Left kidney (tissue), 2 donors: ENCODE results near the gene KLHDC10. TPM values are rescaled to one million over a fixed set of nuclear protein-coding genes. Genes with fewer than 3 reads are reported as not detected.
"Not testable (repeated sequence)": the region's sequence is repeated elsewhere in the genome, so short reads cannot be mapped to it uniquely, and the experiment has no call there.

Experiments
- DNase-seq: peaks from one replicate; pipeline ENCODE4 v3.0.0-alpha.2; 2013
- polyA plus RNA-seq: library from polyadenylated mRNA; unstranded; fragments of 120-200 nt; gene quantifications from one replicate; pipeline ENCODE4 v1.2.1, GENCODE V29; 2013; ENCODE audit not compliant: insufficient read length

Gene KLHDC10
- polyA plus RNA-seq, 1 donor = 63.9 TPM

- DNase-seq = no peak
Measured at GRCh38 chr7:130114374-130114773, 44.0 kb downstream of the KLHDC10 start.

GRCh38 chr7:130114776-130115175 lies 44.4 kb downstream of the KLHDC10 start:
- DNase-seq = no peak

GRCh38 chr7:130118294-130118693 lies 48.0 kb downstream of the KLHDC10 start:
- DNase-seq = no peak

GRCh38 chr7:130118801-130119200 lies 48.5 kb downstream of the KLHDC10 start:
- DNase-seq = no peak

DNA sequence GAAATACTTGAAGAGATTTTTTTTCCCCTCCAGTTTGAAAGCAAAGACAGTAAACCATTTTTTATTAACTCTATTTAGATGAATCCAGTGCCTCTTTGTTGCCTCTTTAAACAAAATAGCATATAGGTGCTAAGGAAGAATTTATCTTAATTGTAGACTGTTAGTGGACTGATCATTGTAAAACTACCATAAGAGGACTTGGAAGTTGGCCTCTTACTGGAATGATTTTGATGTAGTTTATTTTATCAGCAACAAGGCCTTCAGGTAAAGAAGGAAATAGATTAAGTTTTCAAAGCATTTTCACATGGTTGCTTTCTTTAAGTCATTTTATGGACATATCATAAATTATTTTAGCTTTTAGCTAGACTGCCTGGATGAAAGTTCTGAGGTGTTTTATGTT lies 53.2 kb downstream of the KLHDC10 start:
- no peak for DNase-seq

GRCh38 chr7:130124711-130125110 lies 54.4 kb downstream of the KLHDC10 start:
- no peak for DNase-seq

GRCh38 chr7:130126840-130127239 lies 56.5 kb downstream of the KLHDC10 start:
- DNase-seq = not testable (repeated sequence)

DNA sequence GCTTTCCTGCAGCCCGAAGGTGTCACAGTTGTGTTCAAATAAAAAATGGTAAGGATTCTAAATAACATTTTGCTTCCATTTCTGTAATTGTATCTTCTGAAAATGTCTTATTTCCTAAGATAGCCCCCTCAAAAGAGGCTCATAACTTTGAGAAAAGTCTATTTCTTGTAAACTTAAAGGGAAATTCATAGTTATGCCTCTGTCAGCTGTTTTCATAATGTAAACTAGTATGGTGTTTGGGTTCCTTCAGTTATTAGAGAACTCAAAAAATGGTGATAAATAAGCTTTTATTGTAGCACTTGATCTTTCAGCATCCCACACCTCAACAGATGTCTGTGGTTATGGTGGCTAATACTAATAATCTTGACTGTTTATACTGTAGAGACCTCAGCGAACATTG lies 57.1 kb downstream of the KLHDC10 start:
- DNase-seq = no peak

DNA sequence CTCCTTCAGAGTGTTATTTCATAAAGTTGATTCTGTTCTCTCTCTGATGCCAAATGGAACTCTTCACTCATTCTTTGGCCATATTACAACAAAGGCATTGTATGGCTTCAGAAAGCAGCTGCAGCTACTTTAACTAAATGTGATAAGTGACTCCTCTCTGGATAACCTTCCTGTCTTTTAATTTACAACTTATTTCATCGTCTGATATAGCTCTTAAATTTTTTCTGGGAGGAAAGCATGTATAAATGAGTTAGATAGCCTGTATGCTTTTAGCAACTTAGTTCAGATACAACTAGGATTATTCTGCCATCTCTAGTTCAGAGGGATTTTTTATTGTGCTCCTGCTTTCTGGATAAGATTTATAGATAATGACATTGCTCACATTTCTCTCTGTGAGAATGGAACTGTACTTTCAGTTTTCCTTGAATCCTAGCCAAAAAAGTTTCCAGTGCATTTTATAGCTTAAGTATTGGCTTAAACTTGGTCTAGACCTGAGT lies 57.5 kb downstream of the KLHDC10 start:
- peak; percentile 58 for DNase-seq

- no peak for DNase-seq
Measured at GRCh38 chr7:130129011-130129411, 58.7 kb downstream of the KLHDC10 start.

GRCh38 chr7:130131191-130131834 lies 61.0 kb downstream of the KLHDC10 start:
- DNase-seq = no peak

DNA sequence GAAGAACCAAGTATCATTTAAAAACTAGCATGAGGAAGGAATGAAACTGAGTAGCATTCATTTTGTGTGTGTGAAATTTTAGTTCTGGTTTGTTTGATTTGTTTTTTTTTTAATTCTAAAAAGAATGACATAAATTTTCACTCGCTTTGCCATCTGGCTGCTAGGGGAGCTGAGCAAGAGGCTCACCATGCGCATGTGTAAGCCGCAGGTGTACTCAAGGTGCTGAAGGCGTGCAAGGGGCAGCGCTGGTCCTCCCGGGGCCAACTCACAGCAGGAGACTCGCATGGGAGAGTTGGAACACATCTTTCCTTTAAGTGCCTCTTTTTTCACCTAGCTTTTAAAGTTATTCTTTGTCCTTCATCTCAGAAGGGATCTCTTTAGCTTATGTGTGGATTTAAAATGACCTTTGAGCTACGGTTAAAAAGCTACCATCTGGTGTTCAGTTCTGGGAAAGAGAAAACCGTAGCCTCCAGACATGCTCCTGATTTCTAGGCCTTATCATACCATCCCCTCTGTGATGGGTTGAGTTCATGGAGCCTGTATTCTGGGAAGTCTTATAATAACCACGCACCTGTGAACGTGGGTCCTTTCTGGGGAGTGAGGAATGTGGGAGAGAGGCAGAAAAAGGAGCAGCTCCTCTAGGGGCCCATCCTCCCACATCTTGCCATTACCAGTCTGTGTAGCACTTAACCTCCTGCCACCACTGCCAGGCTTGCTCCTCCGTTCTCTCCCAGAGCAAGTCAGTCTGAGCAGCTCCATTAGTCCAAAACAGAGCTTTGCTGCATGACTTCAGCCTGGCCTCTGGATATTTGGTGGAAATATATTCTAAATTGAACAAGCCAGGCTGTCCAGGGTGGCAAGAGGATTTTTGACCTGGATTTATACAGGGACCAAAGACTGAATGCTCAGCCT lies 61.9 kb downstream of the KLHDC10 start:
- no peak for DNase-seq

DNA sequence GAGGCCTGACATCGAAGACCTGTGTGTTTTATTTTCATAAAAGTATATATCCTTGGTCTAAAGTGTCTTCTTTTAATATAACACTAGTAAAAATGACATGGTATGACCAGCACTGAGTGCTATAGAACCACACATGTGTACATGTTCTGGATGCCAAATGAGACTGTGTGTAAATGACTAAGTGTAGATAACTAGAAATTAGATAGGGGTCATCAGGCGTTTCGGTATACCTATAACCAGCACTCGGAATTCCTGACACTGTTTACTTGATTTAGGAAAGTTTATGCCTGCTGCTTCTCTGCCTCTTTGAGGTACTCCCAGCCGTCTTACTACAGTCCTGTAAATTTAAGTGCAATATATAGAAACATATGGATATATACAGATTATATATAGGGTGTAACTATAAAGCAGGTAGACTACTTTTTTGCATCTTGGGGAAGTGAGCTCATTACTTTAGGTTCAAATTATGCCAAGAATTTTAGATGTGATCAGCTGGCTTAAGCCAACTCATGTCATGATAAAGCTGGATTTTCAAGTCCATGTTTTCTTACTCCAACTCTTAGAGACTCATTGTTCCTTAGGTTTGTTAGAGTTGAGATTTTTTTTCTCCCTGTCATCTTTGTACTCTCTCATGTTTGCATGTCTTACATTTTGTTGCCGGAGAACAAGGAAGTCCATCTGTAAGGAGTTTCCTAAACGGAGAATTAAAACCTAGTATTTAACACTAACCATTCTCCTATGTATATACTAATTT lies 62.9 kb downstream of the KLHDC10 start:
- no peak for DNase-seq

DNA sequence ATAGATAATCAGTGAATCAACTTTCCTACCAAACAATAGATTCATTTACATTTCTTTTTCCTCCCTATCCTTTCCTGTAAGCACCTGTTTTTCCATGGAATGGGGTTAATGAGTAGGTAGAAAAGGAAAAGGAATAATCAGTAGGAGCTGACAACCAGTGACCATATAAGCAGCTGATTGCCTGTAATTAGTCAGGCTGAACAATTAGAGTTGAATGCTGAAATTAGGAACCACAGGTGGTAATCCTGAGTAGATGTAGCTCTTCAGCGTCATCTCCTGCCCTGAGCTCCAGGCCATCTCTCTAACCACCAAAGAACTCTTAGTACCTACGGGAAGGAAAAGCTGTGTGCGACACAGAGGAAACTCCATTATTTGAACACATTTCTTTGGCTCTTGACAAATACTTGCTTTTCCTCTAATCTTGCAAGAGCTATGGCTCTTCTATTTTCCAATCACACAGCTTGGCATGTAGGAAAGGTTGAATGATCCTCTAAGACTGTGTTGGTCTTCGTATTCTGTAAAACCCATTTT lies 63.8 kb downstream of the KLHDC10 start:
- no peak for DNase-seq

GRCh38 chr7:130134726-130135125 lies 64.4 kb downstream of the KLHDC10 start:
- no peak for DNase-seq

DNA sequence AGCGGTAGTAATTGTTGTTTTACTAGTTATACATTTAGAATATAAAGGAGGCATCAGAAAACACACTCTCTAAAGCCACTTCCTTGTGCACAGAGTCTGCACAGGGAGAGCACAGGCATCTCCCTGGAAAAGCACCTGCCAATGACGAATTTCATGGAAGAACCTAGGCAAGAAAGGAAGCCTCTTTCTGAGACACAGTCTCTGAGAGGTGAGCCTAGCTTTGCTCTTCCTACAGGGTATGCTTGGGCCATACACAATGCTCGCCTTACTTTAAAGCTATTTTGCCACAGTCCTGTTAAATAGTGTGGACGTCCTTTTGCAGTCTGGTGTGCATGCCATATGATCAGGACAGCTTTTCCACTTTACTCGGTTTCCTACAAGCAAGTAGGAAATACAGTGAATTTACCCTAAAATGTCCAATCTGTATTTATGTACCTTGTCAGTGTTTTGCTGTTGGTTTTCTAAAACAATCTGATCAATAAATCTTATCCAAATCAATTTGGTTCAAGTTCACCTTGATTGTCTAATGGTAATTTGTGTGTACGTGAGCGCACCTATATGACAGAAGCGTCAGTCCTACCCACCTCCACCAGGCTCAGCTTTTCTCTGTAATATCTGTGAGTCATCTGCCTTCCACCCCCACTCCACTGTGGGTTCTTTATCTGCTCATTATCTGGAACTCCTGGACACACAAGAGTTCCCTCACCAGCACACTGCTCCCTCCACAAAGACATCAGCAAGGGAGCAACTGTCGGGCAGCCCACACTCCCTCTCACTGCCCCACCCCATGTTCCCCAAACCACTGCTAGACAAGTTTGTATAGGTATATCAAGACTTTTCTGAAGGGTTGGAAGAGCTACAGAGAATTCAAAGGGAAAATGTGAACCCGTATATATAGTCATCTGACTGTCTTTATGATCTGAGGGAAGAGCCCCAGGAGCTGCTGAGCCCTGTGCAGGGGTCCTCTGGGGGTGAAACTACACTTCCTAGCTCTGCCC lies 65.2 kb downstream of the KLHDC10 start:
- DNase-seq = no peak

DNA sequence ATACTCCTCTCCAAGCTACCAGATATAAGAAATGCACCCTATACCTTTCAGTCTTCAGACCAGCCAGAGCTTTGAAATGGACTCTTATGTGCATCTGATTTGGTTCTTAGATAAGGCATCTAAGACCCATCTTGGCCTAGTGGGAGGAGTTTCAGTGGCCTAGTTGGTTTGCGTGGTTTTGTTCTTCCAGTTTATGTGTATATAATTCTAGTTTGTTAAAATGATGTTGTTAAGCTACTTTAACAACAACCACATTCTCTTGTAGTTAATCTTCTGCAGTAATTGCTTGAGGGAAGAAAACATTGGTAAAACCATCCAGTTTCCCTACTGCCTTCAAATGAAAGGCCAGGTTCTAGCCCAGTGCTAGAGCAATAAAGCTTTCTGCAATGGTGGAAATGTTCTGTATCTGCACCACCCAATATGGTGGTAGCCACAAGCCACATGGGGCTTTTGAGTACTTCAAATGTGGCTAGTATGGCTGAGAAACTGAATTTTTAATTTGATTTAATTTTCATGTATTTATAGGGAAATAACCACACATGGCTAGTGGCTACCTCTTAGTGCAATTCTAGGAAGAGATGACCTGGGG lies 66.3 kb downstream of the KLHDC10 start:
- DNase-seq = no peak

DNA sequence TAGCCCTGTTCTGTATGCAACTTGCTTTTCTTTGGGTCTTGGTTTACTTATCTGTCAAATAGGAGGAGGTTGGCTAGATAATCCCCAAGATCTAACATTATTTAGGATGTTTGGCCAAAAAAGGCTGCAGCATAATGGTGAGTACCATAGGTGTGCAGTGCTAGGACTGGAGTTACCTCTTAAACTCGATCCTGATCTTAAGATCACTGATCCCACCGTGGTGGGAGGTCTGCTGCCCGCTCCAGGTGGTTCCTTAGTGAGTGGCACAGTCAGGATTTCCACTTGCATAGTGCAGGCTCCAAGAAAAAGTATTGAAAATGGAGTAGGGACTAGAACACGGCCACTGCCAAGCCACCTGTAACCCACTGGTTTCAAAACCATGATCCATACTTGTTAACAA lies 66.9 kb downstream of the KLHDC10 start:
- no peak for DNase-seq

GRCh38 chr7:130139193-130139960 lies 69.0 kb downstream of the KLHDC10 start:
- no peak for DNase-seq
